Mucosa of descending colon (tissue), 3 donors: ENCODE results near the gene PRDM15. TPM values are rescaled to one million over a fixed set of nuclear protein-coding genes. Genes with fewer than 3 reads are reported as not detected.
A peak's percentile ranks its signal among the peaks of the same experiment; 100 is the strongest.

ENCODE experiments used
- ATAC-seq: fragments of 200-7000 bp; cut with Tn5 transposase; one replicate; pipeline ENCODE4 v1.9.1; 2020; ENCODE audit warnings: mild to moderate bottlenecking, moderate library complexity
- DNase-seq, 3 donors: peaks; one replicate each; pipeline ENCODE4 v3.0.0-alpha.2; 2020
- H3K36me3 ChIP-seq: fragments of 200-600 bp; one replicate; pipeline ENCODE4 v1.8.0; 2021; ENCODE audit warnings: low read depth, mild to moderate bottlenecking
- H3K4me1 ChIP-seq: fragments of 200-600 bp; one replicate; pipeline ENCODE4 v1.8.0; 2021; ENCODE audit warnings: low read depth, mild to moderate bottlenecking
- H3K4me3 ChIP-seq: fragments of 200-600 bp; one replicate; pipeline ENCODE4 v1.8.0; 2021; ENCODE audit warnings: mild to moderate bottlenecking
- H3K9me3 ChIP-seq: fragments of 200-600 bp; one replicate; pipeline ENCODE4 v1.8.0; 2021; ENCODE audit warnings: mild to moderate bottlenecking
- intact Hi-C, 2 donors: fragments of 100-400 bp; cut with DNase I in 1 of 2; cut with micrococcal nuclease in 1 of 2; formaldehyde crosslinking; loops; one replicate each; pipeline versions ENCODE4 v1.11.0 to v1.11.1; 2022; cut with DNase I, micrococcal nuclease
- total RNA-seq, 3 donors: library from RNA; stranded (reverse); fragmentation: NEBNext Ultra II Directional in 2 of 3; extraction: Animal tissue kit (Norgen Biotek cat#: 25700) in 2 of 3; gene quantifications; one replicate each; pipeline versions ENCODE4 v1.2.1 to v1.2.4, GENCODE V29; 2021 to 2023
- TF ChIP-seq, protein P1 (sequence below): fragments of 200-600 bp; IDR thresholded peaks from one replicate; pipeline ENCODE4 v1.8.0; 2022; ENCODE audit warnings: antibody characterized with exemption, mild to moderate bottlenecking
- donor health status: DM: no; HTN: no; CAD: no; lungs with moderate emphysema.
- donor health status: DM: no; HTN: no; CAD: no.
- donor health status: DM: no; HTN: yes; CAD: no.

The PRDM15 gene
- total RNA-seq, 3 donors from 2014 or later: 7.4 to 10.3 (median 8.3) TPM

DNA sequence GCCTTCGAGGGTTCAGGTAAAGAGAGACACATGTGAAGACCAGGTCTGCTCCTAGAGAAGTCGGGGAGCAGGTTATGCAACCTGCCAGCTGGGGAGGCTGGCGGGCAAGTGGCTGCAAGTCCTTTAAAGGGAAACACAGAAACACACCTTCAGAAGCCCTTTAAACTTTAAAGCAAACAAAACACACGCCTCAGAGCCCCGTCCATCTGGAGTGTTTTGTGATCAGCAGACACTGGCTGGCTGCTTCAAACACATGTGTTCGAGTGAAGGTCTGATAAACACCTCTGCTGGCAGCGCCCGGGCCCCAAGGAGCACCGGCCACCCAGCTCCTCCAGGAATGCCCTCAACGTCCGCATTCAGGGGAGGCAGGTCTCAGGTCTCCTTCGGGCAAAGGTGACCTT, 127.5 kb downstream of the PRDM15 start:
- DNase-seq: peak in 1 of 3 donors; percentile 33
- Histone ChIP-seq H3K36me3 (no peaks in the 10 kb centered on the region), H3K4me3 (no peak overlapping the region), H3K9me3 (no peaks in the 10 kb centered on the region), H3K4me1 (no peaks in the 10 kb centered on the region)
- TF ChIP-seq, protein P1, sequence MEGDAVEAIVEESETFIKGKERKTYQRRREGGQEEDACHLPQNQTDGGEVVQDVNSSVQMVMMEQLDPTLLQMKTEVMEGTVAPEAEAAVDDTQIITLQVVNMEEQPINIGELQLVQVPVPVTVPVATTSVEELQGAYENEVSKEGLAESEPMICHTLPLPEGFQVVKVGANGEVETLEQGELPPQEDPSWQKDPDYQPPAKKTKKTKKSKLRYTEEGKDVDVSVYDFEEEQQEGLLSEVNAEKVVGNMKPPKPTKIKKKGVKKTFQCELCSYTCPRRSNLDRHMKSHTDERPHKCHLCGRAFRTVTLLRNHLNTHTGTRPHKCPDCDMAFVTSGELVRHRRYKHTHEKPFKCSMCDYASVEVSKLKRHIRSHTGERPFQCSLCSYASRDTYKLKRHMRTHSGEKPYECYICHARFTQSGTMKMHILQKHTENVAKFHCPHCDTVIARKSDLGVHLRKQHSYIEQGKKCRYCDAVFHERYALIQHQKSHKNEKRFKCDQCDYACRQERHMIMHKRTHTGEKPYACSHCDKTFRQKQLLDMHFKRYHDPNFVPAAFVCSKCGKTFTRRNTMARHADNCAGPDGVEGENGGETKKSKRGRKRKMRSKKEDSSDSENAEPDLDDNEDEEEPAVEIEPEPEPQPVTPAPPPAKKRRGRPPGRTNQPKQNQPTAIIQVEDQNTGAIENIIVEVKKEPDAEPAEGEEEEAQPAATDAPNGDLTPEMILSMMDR: no peak
- intact Hi-C loops: no loop called here
- ATAC-seq: peak; percentile 52

DNA sequence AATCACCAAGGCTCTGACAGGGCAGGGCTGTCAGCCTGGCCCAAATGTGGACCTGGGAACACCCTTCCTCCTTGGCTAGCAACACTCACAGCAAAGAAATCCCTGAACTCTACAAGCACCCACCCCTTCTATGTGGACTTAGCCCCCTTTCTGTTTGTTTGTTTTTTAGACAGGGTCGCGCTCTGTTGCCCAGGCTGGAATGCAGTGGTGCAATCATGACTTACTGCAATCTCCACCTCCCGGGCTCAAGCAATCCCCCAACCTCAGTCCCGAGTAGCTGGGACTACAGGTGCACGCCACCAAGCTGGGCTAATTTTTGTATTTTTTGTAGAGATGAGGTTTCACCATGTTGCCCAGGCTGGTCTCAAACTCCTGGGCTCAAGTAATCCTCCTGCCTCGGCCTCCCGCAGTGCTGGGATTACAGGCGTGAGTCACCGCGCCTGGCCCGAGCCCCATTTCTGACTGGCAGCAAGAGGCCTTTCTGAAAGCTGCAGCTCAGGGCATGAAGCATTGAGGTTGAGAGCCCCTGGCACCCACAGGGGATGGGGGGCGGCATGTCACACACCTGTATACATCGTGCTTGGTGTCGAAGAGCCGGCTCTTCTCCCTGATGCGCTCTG, 128.5 kb downstream of the PRDM15 start:
- intact Hi-C loops: no loop called here
- Histone ChIP-seq H3K4me1 (no peaks in the 10 kb centered on the region), H3K9me3 (no peaks in the 10 kb centered on the region), H3K36me3 (no peaks in the 10 kb centered on the region), H3K4me3 (no peak overlapping the region)
- ATAC-seq (no peak), DNase-seq (peak in 1 of 3 donors; percentile 26)
- TF ChIP-seq, protein P1: no peak

GRCh38 chr21:41750051-41750450, 129.1 kb downstream of the PRDM15 start:
- peak in 1 of 3 donors; percentile 28 for DNase-seq
- intact Hi-C loops: no loop called here
- Histone ChIP-seq H3K36me3 (no peaks in the 10 kb centered on the region), H3K4me3 (no peak overlapping the region), H3K4me1 (no peaks in the 10 kb centered on the region), H3K9me3 (no peaks in the 10 kb centered on the region)
- TF ChIP-seq, protein P1: no peak
- ATAC-seq: no peak

GRCh38 chr21:41749286-41749685, 129.9 kb downstream of the PRDM15 start:
- no peaks in the 10 kb centered on the region for H3K9me3 ChIP-seq
- no peaks in the 10 kb centered on the region for H3K4me1 ChIP-seq
- no peaks in the 10 kb centered on the region for H3K36me3 ChIP-seq
- no peak overlapping the region for H3K4me3 ChIP-seq
- ATAC-seq (no peak), DNase-seq (peak in 1 of 3 donors; percentile 8)
- TF ChIP-seq, protein P1: no peak
- intact Hi-C loops: no loop called here

Other genes starting within 250 kb of the PRDM15 start
- gene RIPK4, start 112.3 kb downstream of the PRDM15 start, total RNA-seq: 10 to 100 TPM in 2 of 3 donors, 1 to 10 TPM in 1; 5.1 to 14.8 (median 10.2) TPM
- 10 to 100 TPM in 2 of 3 donors, 1 to 10 TPM in 1; 9.4 to 29.1 (median 17.8) TPM for gene C2CD2, start 74.7 kb upstream of the PRDM15 start, total RNA-seq
- 10 to 100 TPM; 11.8 to 18.9 (median 14.6) TPM for gene ZBTB21, start 131.0 kb upstream of the PRDM15 start, total RNA-seq
- under 1 TPM; 0.14 to 0.90 (median 0.16) TPM for gene UMODL1, start 192.0 kb upstream of the PRDM15 start, total RNA-seq